Activated CD8-positive, alpha-beta memory T cell treated with anti-CD3 and anti-CD28 coated beads for 4 hours (primary cell): ENCODE results near the gene SYT13.
A peak's percentile ranks its signal among the peaks of the same experiment; 100 is the strongest.

Experiments used
- DNase-seq, 2 donors: peaks; one replicate each; pipeline ENCODE4 v3.0.0-alpha.2; 2020; ENCODE audit warnings: low read depth in 2 of 2

SYT13 gene

GRCh38 chr11:45313171-45313865 is 27.2 kb upstream of the SYT13 start:
- DNase-seq: no peak

- no peak for DNase-seq
These were observed 19.9 kb upstream of the SYT13 start for GRCh38 chr11:45305874-45306623.

- no peak for DNase-seq
These were observed 18.8 kb upstream of the SYT13 start for GRCh38 chr11:45304992-45305335.

GRCh38 chr11:45304111-45304991 is 18.2 kb upstream of the SYT13 start:
- DNase-seq: no peak

- no peak for DNase-seq
These were observed 17.2 kb upstream of the SYT13 start for GRCh38 chr11:45303316-45303715.

- no peak for DNase-seq
These were observed 15.6 kb upstream of the SYT13 start for GRCh38 chr11:45301537-45302246.

GRCh38 chr11:45300715-45301114 is 14.6 kb upstream of the SYT13 start:
- no peak for DNase-seq

- no peak for DNase-seq
These were observed 12.6 kb upstream of the SYT13 start for GRCh38 chr11:45298718-45299117.

GRCh38 chr11:45296075-45296474 is 9.9 kb upstream of the SYT13 start:
- DNase-seq: no peak

GRCh38 chr11:45294499-45294898 is 8.4 kb upstream of the SYT13 start:
- DNase-seq: no peak

GRCh38 chr11:45293566-45294192 is 7.5 kb upstream of the SYT13 start:
- peak; percentile 18 to 22 for DNase-seq

GRCh38 chr11:45290586-45290985 is 4.4 kb upstream of the SYT13 start:
- no peak for DNase-seq

GRCh38 chr11:45289369-45289768 is 3.2 kb upstream of the SYT13 start:
- no peak for DNase-seq

GRCh38 chr11:45288339-45288738 is 2.2 kb upstream of the SYT13 start:
- DNase-seq: no peak

GRCh38 chr11:45287316-45287903 is 1.3 kb upstream of the SYT13 start:
- no peak for DNase-seq

GRCh38 chr11:45285250-45285828 is 802 bp downstream of the SYT13 start:
- no peak for DNase-seq

- no peak for DNase-seq
These were observed 4.1 kb downstream of the SYT13 start for GRCh38 chr11:45282081-45282480.

GRCh38 chr11:45280449-45280848 is 5.7 kb downstream of the SYT13 start:
- DNase-seq: no peak

- no peak for DNase-seq
These were observed 6.5 kb downstream of the SYT13 start for GRCh38 chr11:45279645-45280044.

- DNase-seq: no peak
These were observed 7.4 kb downstream of the SYT13 start for GRCh38 chr11:45278714-45279113.

- no peak for DNase-seq
These were observed 10.3 kb downstream of the SYT13 start for GRCh38 chr11:45275828-45276227.
